GM19023 (cell line): ENCODE results near the gene SH3TC2.

ENCODE experiments used
- ATAC-seq: cut with Tn5 transposase; IDR thresholded peaks from one replicate; pipeline ENCODE4 v1.9.1; 2021; ENCODE audit warnings: mild to moderate bottlenecking, moderate library complexity; ENCODE audit not compliant: unreplicated experiment

The SH3TC2 gene

GRCh38 chr5:148974642-148975327 is 88.1 kb downstream of the SH3TC2 start:
- ATAC-seq: no peak

GRCh38 chr5:148973455-148973854 is 89.4 kb downstream of the SH3TC2 start:
- ATAC-seq: no peak

- no peak for ATAC-seq
These were observed 89.9 kb downstream of the SH3TC2 start for GRCh38 chr5:148972974-148973374.

- ATAC-seq: no peak
These were observed 90.5 kb downstream of the SH3TC2 start for GRCh38 chr5:148972396-148972795.

- ATAC-seq: no peak
These were observed 92.0 kb downstream of the SH3TC2 start for GRCh38 chr5:148970876-148971275.

GRCh38 chr5:148970228-148970627 is 92.6 kb downstream of the SH3TC2 start:
- ATAC-seq: no peak

GRCh38 chr5:148969291-148969690 is 93.6 kb downstream of the SH3TC2 start:
- no peak for ATAC-seq

GRCh38 chr5:148968311-148968710 is 94.6 kb downstream of the SH3TC2 start:
- no peak for ATAC-seq

GRCh38 chr5:148967783-148968182 is 95.1 kb downstream of the SH3TC2 start:
- ATAC-seq: no peak

GRCh38 chr5:148966938-148967337 is 95.9 kb downstream of the SH3TC2 start:
- no peak for ATAC-seq

GRCh38 chr5:148966348-148966747 is 96.5 kb downstream of the SH3TC2 start:
- no peak for ATAC-seq

GRCh38 chr5:148965511-148966265 is 97.2 kb downstream of the SH3TC2 start:
- ATAC-seq: no peak

GRCh38 chr5:148963664-148964063 is 99.2 kb downstream of the SH3TC2 start:
- no peak for ATAC-seq

- ATAC-seq: no peak
These were observed 100.0 kb downstream of the SH3TC2 start for GRCh38 chr5:148962761-148963324.

GRCh38 chr5:148962200-148962550 is 100.7 kb downstream of the SH3TC2 start:
- no peak for ATAC-seq

GRCh38 chr5:148961261-148962199 is 101.3 kb downstream of the SH3TC2 start:
- no peak for ATAC-seq

- ATAC-seq: no peak
These were observed 102.6 kb downstream of the SH3TC2 start for GRCh38 chr5:148960070-148960769.

- no peak for ATAC-seq
These were observed 105.2 kb downstream of the SH3TC2 start for GRCh38 chr5:148957591-148958202.

- ATAC-seq: no peak
These were observed 106.1 kb downstream of the SH3TC2 start for GRCh38 chr5:148956477-148957385.
